HG03342 (cell line): ENCODE results near the gene SMIM28.

Experiments
- ATAC-seq: cut with Tn5 transposase; IDR thresholded peaks from one replicate; pipeline ENCODE4 v1.9.1; 2021; ENCODE audit warnings: mild to moderate bottlenecking, moderate library complexity; ENCODE audit not compliant: unreplicated experiment

Gene SMIM28

DNA sequence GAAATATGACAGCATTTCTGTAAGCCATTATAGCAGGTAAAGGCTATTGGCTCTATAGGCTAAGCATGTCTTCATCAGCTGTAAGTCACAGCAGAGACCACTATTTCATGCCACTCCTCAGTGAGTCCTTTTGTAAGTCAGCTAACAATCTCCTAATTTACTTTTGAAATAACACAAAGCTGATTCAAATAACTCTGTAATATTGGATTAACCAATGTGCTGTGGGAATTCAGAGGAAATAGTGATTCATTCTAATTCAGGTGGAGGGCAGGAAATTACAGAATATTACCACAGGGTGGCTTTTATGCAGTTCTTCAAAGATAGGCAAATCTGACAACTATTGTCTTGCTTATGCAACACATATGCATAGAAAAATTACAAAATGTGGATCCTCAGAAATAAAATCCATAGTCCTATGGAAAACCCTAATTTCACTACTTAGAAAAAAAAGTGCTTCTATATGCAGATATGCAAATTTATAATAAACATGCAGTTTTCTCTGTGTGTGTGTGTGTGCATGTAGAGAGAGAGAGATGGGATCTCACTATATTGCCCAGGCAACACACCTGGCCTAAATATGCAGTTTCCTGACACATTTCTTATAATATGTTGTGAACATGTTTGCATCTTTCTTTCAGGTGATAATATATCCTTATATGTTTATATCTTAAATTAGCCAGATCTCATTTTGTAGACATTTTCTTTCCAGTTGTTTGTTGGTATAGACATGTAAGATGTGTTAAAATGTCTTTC, 4.8 kb upstream of the SMIM28 start:
- no peak for ATAC-seq

DNA sequence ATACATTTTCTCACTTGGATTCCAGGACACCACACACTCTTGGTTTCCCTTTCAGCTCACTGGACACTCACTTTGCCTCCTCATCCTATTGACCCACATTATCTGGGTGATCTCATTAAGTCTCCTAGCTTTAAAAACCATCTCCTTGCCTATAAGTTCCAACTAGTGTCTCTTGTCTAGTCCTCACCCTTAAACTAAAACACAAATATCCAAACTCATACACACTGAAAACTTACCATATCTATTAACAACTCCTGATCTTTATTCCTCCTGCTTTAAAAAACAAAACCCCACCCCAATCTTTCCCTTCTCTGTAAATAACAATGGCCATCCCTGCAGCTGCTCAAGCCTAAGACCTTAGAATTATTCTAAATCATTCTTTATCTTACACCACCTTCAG, 3.5 kb upstream of the SMIM28 start:
- no peak for ATAC-seq

DNA sequence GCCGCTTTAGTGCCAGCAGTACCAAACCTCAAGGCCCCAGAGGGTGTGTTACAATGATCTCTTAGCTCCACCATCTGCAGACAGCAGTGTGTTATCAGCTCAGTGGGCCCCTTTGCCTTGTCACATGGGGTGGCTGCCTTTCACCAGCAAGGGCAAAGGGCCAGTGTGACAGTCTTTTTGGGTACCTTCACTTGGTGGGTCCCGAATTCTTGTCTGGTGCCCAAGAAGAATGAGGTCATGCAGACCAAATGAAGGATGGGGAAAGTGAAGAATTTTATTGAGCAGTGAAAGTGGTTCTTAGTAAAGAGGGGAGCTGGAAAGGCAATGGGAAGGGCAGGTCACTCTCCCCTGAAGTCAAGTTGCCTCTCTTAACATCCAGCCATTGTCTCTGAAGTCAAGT, 2.9 kb upstream of the SMIM28 start:
- no peak for ATAC-seq

DNA sequence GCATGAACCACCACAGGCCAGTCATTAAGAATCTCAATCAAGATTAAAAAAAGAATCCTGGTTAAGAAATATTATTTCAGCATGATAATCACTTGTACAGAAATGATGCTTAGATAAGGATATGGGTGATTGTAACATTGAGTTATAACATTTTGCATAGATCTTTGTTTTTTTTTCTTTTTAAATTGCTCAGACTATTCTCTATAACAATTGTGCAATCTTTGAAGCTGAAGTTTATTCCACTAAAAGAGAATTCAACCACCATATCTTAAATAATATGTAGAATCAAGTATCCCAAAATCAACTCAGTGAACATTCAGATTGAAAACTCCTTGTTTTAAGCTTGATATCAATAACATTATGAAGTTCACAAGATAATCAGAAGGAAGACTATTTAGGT, 663 bp upstream of the SMIM28 start:
- ATAC-seq = no peak

DNA sequence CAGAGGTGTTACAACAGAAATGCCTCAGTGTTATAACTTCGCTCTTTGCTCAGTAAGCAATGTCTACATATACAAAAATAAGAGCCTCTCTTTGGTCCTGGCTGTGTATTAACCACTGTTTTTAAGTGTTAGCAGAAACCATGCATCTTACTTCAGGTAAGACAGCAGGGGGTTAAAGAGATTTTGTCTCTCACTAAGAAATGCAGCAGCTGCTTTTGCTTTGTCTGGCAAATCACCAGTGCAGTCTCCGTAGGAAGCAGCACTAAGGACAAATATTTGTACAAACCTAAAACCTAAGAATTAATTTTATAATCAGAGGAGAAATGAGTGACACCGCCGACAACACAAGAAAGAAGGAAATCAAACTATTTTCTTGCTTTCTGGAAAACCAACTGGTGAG, 758 bp downstream of the SMIM28 start:
- no peak for ATAC-seq

DNA sequence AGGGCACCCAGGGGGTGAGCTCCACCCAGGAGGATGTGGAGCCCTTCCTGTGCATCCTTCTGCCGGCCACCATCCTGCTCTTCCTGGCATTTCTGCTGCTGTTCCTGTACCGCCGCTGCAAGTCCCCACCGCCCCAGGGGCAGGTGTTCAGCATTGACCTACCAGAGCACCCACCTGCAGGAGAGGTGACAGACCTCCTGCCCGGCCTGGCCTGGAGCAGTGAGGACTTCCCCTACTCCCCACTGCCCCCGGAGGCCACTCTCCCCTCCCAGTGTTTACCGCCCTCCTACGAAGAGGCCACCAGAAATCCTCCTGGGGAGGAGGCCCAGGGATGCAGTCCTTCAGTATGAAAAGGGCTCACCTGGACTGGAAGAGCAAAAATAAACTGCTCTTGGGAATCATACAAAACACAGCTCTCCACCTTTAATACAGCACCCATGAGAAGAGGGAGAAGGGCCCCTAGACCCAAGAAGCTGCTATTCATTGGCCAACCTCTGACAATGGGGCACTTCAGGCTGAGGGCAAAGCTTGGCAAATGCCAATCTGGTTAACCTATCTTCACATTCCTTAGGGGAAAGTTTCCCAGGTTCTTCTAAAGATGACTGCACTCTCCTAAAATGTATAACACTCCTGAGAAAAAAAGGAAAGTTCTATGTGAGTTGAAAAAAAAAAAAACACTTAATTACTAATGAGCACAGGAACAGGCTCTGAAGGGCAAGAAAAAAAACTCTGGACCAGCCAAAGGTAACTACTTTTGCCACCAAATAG, 5.0 kb downstream of the SMIM28 start:
- ATAC-seq = no peak

DNA sequence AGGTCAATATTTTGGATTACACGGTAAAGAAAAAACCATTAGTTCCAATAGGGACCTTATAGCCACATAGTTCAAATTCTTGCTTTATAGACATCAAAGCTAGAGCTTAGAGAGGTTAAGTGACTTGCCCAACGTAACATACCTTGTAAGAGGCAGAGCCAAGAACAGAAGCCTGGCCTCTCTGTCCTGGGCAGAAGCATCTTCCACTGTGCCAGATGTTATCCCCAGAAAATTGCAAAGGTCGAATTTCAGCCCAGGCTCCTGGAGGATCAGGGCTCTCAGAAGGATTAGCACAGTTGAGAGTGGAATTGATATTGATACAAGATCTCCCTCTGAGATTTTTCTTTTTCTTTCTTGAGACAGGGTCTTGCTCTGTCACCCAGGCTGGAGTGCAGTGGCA, 6.1 kb downstream of the SMIM28 start:
- no peak for ATAC-seq

DNA sequence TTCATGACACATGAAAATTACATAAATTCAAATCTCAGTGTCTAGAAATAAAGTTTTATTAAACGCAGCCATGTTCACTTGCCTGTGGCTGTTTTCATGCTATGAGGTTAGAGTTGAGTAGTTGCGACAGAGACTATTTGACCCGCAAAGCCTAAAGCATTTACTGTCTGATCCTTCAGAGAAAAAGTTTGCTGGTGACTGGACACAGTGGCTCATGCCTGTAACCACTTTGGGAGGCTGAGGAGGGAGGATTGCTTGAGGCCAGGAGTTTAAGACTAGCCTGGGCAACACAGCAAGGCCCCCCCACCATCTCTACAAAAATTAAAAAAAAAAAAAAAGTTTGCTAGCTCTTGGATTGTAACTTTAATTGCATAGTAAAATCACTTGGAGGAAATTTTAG, 9.2 kb downstream of the SMIM28 start:
- no peak for ATAC-seq

DNA sequence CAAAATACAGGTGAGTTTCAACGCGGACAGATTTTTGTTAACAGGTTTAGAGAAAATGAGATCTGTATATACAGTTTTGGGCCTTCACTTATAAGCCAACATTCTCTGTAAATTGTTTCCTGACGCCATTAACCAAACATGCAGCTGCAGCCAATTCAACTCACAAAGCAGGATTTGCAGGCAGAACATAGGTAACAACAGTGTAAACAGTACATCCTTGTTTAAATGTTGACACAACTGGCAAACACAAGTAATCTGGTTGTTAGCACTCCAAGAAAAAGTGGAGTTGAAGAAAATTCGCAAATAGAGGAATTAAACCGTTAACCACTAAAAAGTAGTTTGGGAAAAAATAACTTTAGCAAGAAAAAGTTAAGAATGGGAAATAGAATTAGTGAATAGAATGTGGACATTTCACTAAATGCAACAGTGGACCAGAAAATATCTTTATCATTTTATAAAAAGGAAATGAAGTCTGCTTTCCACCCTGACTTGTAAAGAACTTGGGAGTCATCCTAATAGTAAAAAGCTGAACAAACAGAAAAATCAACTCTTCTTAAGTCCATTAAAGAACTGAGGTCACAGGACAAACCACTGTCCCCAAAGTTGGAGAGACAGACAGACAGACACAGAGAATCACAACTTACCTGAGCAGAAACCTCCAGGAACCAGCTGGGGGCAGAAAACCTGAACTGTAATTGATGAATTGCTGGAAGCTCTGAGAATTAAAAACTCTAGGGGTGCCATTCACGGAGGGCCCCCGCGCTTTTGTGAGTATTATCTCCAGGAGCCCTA, 10.1 kb downstream of the SMIM28 start:
- no peak for ATAC-seq

DNA sequence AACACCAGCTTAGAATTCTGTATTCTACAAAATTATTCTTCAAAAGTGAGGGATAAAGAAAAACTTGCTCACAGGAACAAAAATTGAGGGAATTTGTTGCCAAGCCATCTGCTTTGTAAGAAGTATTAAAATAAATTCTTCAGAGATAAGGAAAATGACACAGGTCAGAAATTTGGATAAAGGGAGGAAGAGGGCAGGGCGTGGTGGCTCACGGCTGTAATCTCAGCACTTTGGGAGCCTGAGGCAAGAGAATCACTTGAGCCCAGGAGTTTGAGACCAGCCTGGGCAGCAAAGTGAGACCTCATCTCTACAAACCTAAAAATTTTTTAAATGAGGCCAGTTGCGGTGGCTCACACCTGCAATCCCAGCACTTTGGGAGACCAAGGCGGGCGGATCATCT, 11.8 kb downstream of the SMIM28 start:
- ATAC-seq = no peak

DNA sequence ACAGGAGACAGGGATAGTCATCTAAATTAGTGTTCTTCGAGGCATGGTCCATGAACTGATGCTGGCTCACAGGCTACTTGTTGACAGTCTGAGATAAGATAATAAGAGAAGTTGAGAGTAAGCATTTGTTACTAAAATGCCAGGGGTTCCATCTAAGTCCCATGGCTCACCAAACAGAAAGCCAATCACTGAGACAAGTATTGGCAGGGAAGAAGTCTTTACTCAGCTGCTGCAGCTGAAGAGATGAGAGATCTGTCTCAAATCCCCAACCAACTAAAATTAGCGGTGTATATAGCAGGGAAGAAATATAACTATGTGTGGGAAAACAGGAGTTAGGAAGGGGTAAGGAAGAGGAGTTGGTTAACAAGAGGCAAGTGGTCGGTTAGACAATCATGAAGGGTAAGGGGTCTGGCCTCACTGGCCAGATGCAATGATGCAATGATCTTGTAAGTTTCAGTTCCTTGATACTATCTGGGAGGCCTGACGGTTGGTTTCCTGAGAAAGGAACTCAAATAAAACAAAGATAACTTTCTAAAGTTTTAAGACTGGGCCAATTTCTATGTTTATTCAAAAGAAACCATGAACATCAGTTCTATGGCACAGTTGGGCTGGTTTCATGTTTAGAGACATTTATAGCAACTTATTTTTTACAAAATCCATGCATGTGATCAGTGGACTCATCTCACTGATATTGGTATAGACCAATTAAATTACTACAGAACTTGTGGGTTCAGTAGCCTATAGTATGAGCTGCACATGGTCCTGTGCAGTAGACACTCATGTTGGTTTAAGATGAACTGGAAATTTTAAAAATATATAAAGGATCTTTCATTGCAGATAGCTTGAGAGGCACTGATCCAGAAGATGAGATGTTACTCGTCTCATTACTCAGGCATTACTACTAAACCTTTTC, 16.4 kb downstream of the SMIM28 start:
- ATAC-seq = peak; percentile 58

DNA sequence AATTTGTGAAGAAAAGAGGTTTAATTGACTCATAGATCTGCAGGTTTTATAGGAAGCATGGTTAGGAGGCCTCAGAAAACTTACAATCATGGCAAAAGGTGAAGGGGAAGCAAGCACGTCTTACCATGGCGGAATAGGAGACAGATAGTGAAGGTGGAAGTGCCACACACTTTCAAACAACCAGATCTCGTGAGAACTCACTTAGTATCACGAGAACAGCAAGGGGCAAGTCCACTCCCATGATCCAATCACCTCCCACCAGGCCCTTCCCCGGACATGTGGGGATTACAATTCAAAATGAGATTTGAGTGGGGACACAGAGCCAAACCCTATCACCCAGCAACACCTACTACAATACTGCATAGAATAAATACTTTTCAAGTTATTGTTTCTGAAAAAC, 19.0 kb downstream of the SMIM28 start:
- ATAC-seq = no peak

DNA sequence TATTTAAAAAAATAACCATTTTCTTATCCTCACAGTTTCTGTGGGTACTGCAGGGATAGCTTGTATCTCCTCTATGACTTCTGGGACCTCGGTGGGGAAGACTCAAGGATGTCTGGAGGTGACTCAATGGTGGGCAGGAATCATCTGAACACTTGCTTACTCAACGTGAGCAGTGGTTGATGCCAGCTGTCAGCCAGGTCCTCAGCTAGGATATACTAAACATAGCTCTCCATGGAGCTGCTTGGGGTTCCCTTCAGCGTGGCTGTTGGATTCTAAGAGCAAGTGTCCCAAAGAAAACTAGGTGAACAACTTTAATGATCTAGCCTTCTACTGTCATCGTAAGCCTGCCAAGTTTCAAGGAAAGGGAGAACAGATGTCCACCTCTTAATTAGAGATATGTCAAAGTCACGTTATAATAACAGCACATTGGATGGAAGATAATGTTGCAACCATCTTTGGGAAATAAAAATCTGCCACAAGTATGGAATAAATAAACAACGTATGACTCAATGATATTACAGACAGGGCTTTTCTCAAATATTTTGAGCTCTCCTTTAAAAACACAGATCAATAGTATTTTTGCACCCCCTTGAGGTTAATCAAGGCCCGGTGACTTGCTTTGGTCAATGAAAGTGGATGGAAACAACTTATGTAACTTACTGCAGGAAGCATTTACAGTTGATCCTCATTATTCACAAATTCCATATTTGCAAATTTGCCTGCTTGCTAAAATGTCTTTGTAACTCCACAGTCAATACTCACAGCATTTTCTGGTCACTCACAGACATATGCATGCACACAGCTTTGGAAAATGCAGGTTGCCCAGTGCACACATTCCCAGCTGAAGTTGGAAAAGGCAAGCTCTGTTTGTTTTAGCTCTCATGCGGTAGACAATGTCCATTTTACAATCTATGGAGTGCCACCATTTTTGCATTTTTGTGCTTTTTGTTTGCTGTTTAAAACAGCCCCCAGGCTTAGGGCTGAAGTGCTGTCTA, 19.7 kb downstream of the SMIM28 start:
- ATAC-seq = no peak

DNA sequence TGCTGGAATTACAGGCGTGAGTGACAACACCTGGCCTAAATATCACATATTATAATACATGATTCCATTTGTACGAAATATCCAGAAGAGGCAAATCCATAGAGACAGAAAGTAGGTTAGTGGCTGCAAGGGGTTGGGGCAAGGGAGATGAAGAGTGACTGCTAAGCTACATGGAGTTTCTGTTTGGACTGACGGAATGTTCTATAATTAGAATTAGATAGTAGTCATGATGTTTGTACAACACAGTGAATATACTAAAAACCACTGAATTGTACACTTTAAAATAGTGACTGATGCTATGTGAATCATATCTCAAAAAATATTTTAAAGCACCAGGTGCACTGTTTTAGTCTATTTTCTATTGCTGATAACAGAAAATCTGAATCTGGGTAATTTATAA, 22.6 kb downstream of the SMIM28 start:
- ATAC-seq = no peak

DNA sequence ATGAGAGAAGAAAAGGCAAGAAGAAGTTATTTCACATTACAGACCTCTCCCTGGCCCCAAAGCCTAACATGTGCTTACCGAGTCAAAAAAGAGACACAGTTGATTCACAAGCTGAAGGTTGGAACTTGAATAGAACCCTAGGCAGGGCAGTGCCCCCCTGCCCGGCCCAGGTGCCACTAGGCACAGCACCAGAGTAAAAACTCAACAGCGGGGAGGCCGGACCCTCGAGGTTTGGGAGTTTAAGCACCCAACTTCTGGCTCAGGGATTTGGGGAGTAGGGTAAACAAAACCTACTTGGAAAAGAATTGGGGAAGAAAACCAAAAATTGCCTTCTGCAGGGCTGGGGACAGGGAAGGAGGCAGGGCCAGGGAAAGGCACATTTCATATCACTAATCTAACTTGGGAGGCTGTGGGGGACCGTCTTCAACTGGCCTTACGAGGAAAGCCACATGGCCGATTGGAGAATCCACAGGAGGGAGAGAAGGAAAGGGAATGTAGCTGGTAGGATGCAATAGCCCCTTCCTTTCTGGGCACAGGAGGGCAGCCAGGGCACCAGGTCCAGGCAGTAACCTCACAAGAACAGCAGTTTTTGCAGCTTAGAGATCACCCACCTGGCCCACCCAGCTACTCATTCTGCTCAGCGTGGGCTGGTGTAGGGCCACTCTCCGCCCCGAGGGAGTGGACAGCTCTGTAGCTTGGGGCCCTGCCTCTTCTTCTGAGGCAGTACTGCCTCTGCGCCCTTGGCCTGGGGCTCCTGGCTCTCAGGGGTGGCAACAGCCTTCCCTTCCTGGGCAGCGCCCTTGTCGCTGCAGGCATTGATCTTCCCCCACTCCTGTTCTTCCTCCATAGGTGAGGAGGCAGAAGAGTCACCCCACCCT, 24.5 kb downstream of the SMIM28 start:
- no peak for ATAC-seq

DNA sequence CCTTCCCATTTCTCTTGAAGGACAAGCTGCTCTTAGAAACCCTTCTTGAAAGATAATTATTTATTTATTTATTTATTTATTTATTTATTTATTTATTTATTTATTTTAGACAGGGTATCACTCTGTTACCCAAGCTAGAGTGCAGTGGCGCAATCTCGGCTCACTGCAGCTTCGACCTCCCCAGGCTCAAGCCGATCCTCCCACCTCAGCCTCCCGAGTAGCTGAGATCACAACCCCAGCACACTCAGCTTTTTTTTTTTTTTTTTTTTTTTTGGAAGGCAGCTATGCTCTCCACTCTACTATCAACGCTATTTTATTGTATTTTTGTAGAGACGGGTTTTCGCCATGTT, 25.1 kb downstream of the SMIM28 start:
- no peak for ATAC-seq

DNA sequence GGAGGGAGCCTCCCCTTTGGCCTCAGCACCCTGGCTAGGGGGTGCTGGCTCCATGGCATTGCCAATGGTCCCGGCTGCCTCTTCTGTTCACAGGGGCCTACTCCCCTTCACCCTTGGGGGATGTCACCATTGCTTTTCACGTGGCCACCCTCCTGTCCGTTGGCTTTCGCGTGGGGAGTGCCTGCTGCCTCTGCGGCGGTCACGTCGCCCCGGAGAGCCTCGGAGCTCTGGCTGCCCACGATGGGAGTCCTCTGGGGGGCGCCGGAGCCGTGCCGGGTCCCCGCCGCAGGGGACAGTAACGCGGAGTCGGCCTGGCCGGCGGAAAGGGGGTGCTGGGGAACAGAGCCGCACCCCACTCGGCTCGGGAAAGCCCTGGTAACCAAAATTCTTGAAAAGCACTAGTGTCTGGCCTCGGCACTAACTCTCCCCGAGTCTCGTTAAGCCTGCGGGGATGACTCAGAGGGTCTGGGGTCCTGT, 25.7 kb downstream of the SMIM28 start:
- peak; percentile 2 for ATAC-seq
